WERI-Rb-1 (cell line): ENCODE results near the gene UGGT2.

Source experiments
- DNase-seq: peaks from one replicate; pipeline ENCODE4 v3.0.0-alpha.2; 2020
- H3K27ac ChIP-seq: fragments of 250-450 bp; sonication (Bioruptor Pico); 2 replicates; pipeline ENCODE4 v1.5.1; 2020; ENCODE audit warnings: mild to moderate bottlenecking, moderate library complexity
- H3K27me3 ChIP-seq: fragments of 250-450 bp; sonication (Bioruptor Pico); 2 replicates; pipeline ENCODE4 v1.5.1; 2021; ENCODE audit warnings: mild to moderate bottlenecking, low read depth, moderate library complexity; ENCODE audit not compliant: insufficient read depth, severe bottlenecking
- H3K36me3 ChIP-seq: fragments of 250-450 bp; sonication (Bioruptor Pico); 2 replicates; pipeline ENCODE4 v1.5.1; 2020; ENCODE audit warnings: mild to moderate bottlenecking, moderate library complexity
- H3K4me3 ChIP-seq: 2 replicates; pipeline ENCODE4 v1.5.1; 2011; ENCODE audit warnings: low read depth, mild to moderate bottlenecking, control low read depth, low read length
- H3K9me3 ChIP-seq: fragments of 250-450 bp; sonication (Bioruptor Pico); 2 replicates; pipeline ENCODE4 v1.5.1; 2021; ENCODE audit warnings: mild to moderate bottlenecking, moderate library complexity; ENCODE audit not compliant: severe bottlenecking
- TF ChIP-seq, protein P1 (sequence below): IDR thresholded peaks from 2 replicates; pipeline ENCODE4 v1.5.1; 2011; ENCODE audit warnings: low read depth, mild to moderate bottlenecking, control low read depth, inconsistent platforms, low read length

Gene UGGT2

DNA sequence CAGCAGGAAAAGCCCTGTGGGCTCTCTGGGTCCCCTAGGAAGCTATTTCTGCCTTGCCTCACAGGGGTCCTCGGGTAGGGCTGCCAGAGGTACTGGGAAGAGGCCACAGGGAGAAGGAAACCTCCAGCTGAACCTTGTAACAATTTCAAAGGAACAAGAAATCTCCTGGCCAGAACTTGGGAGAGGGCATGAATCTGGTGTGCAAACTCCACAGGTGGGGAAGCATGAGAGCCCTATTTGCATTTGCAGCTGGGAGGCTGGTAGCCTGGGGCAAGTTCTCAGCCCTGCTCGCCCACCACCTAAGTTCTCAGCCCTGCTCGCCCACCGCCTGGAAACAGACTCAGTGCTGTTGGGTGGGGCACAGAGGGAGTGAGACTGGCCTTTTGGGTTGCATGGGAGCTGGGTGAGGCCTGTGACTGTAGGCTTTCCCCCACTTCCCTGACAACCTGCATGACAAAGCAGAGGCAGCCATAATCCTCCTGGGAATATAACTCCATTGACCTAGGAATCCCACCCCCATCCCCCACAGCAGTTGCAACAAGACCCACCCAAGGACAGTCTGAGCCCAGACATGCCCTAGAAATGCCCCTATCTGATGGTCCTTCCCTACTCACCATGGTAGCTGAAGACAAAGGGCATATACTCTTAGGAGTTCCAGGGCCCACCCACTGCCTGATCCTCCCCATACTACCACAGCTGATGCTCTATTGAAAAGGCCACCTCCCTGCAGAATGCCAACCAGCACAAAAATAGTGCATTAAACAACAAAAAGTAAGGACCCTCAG lies 11.7 kb downstream of the UGGT2 start:
- no peaks in the 10 kb centered on the region for H3K27me3 ChIP-seq
- no peak overlapping the region for H3K4me3 ChIP-seq
- TF ChIP-seq, protein P1, sequence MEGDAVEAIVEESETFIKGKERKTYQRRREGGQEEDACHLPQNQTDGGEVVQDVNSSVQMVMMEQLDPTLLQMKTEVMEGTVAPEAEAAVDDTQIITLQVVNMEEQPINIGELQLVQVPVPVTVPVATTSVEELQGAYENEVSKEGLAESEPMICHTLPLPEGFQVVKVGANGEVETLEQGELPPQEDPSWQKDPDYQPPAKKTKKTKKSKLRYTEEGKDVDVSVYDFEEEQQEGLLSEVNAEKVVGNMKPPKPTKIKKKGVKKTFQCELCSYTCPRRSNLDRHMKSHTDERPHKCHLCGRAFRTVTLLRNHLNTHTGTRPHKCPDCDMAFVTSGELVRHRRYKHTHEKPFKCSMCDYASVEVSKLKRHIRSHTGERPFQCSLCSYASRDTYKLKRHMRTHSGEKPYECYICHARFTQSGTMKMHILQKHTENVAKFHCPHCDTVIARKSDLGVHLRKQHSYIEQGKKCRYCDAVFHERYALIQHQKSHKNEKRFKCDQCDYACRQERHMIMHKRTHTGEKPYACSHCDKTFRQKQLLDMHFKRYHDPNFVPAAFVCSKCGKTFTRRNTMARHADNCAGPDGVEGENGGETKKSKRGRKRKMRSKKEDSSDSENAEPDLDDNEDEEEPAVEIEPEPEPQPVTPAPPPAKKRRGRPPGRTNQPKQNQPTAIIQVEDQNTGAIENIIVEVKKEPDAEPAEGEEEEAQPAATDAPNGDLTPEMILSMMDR, result no peak
- H3K27ac ChIP-seq, result no peak overlapping the region
- peaks cover 11% of the 10 kb centered on the region for H3K36me3 ChIP-seq
- peaks cover 4% of the 10 kb centered on the region for H3K9me3 ChIP-seq
- DNase-seq, result no peak

DNA sequence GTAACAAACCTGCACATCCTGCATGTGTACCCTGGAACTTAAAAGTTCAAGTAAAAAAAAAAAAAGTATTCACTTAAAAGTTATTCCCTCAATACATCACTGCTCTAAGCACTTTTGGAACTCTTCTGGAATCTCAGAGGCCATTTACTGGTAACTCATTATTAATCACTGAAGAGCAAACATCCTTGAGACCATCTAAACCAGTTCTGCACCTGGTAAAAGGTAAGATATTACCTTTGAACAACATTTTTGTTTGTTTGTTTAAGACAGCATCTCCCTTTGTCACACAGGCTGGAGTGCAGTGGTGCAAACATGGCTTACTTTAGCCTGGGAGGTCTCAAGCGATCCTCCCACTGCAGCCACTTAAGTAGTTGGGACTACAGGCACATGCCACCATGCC lies 16.7 kb downstream of the UGGT2 start:
- TF ChIP-seq, protein P1, result no peak
- no peak overlapping the region for H3K27ac ChIP-seq
- H3K4me3 ChIP-seq, result no peak overlapping the region
- H3K36me3 ChIP-seq, result peaks cover 11% of the 10 kb centered on the region
- no peak for DNase-seq
- H3K9me3 ChIP-seq, result peaks cover 8% of the 10 kb centered on the region
- no peaks in the 10 kb centered on the region for H3K27me3 ChIP-seq

DNA sequence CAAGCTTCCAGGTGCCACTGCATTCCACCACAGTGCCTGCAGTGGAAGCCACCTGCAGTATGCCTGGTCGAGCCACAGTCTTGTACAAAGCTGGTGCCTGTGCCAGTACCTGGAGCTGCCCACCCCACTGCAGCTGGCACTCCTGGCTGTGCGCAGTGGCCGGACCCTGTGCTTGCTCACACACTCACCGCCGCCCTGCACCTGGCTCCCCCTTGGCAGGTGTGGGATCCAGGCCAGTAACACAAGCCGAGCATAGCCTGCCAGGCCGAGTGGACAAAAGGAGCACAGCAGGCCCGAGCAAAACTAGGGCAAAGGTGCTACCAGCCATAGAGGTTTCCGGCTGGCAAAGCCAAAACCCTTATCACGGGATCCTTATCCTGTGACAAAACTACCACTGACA lies 18.5 kb downstream of the UGGT2 start:
- no peak overlapping the region for H3K4me3 ChIP-seq
- no peak overlapping the region for H3K27ac ChIP-seq
- H3K9me3 ChIP-seq, result peaks cover 8% of the 10 kb centered on the region
- TF ChIP-seq, protein P1, result no peak
- DNase-seq, result no peak
- peaks cover 8% of the 10 kb centered on the region for H3K36me3 ChIP-seq
- H3K27me3 ChIP-seq, result no peaks in the 10 kb centered on the region

DNA sequence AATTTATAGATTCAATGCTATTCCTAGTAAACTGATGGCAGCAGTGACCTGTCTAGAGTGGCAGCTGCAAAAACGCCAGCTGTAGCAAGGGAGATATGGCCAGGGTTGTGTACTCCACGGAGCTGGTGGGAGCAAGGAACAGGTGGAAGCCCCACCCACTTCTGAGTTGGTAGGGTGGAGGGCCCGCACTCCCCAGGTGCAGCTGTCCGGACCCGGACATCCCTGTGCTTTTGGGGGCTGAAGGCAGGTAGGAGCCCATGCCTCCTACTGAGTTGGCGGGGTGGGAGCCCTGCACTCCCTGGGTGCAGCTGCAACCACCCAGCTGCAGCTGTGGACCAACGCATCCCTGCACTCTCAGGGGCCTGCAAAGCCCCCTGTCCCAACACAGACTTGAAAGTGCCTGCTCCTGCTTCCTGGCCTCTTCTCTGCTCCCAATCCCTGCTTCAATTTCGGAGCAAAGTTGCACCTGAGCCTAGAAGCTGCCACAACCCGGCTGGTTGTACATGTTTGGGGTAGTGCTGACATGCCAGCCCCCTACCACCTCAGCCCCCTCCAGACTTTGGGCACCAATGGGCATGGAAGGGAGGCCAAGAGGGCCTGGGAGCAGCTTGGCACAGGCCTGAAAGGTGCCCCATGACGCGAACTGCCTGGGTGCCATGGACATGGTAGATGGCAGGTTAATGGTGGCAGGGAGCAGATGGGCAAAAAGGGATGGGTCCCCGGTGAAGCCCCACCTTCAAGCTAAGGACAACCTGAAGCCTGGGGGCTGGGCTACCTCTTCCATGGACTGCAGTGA lies 19.8 kb downstream of the UGGT2 start:
- peaks cover 7% of the 10 kb centered on the region; the same call in 1 of the 2 replicates for H3K36me3 ChIP-seq
- TF ChIP-seq, protein P1, result no peak
- H3K9me3 ChIP-seq, result peaks cover 8% of the 10 kb centered on the region
- H3K27me3 ChIP-seq, result no peaks in the 10 kb centered on the region
- DNase-seq, result no peak
- no peak overlapping the region for H3K4me3 ChIP-seq
- H3K27ac ChIP-seq, result no peak overlapping the region

DNA sequence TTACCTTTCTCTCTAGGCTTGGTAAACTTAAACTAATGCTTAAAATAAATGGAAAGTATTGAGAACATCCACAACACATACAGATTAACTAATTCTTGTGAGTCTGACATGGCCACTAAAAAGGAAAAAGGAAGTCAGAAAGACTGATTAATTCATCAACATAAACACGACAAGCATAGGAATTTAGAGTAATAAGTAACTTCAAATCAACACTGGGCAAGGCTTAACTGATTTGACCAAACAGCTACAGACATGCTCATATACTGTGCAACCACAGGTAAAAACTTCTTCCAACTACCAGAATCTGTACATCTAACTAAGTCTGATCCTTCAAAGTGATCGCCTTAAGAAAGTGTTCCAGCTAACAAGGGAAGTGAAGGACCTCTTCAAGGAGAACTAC lies 20.5 kb downstream of the UGGT2 start:
- H3K9me3 ChIP-seq, result peaks cover 8% of the 10 kb centered on the region
- H3K36me3 ChIP-seq, result peaks cover 7% of the 10 kb centered on the region; the same call in 1 of the 2 replicates
- H3K27me3 ChIP-seq, result no peaks in the 10 kb centered on the region
- H3K27ac ChIP-seq, result no peak overlapping the region
- no peak overlapping the region for H3K4me3 ChIP-seq
- TF ChIP-seq, protein P1, result no peak
- no peak for DNase-seq
